Prostate gland (tissue), 2 donors: ENCODE measurements around the gene RPUSD3.

Experiments
- POLR2A ChIP-seq: fragments of 450-650 bp; IDR thresholded peaks from one replicate; pipeline ENCODE4 v1.6.1; 2016; ENCODE audit warnings: antibody characterized with exemption, mild to moderate bottlenecking
- TF ChIP-seq, protein P1 (sequence below), 4 experiments: fragments of 200-600 bp in 2 of 4; fragments of 450-650 bp in 2 of 4; sonication (generic) in 2 of 4; IDR thresholded peaks; 1 replicate in 3 of 4; 2 replicates in 1 of 4; pipeline ENCODE4 v1.5.1; 2016 to 2019; ENCODE audit warnings: antibody characterized with exemption in 4 of 4, mild to moderate bottlenecking in 2 of 4, moderate library complexity in 2 of 4

DNA sequence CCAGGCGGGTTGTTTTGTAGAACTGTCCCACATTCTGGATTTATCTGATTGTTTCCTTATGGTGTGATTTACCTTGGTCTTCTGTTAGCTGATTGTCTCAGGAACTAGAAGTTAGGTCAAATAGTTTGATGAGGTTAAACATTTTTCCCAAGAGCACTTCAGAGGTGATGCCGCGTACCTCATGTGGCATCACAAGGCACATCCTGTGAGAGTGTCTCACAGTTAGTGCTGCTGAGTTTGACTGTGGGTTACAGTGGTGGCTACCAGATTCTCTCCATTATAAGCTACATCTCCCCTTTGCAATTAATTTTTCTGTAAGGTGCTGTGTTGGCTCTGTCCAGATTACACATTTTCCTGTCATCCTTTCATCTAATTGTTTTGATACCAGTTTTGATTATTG lies 12.6 kb downstream of the RPUSD3 start:
- no peak for TF ChIP-seq POLR2A
- TF ChIP-seq, protein P1, sequence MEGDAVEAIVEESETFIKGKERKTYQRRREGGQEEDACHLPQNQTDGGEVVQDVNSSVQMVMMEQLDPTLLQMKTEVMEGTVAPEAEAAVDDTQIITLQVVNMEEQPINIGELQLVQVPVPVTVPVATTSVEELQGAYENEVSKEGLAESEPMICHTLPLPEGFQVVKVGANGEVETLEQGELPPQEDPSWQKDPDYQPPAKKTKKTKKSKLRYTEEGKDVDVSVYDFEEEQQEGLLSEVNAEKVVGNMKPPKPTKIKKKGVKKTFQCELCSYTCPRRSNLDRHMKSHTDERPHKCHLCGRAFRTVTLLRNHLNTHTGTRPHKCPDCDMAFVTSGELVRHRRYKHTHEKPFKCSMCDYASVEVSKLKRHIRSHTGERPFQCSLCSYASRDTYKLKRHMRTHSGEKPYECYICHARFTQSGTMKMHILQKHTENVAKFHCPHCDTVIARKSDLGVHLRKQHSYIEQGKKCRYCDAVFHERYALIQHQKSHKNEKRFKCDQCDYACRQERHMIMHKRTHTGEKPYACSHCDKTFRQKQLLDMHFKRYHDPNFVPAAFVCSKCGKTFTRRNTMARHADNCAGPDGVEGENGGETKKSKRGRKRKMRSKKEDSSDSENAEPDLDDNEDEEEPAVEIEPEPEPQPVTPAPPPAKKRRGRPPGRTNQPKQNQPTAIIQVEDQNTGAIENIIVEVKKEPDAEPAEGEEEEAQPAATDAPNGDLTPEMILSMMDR (IDR thresholded peaks at IDR 0.05): no peak
